Vagina (tissue), 2 donors: ENCODE data around the gene SBK2. TPM values are rescaled to one million over a fixed set of nuclear protein-coding genes. Genes with fewer than 3 reads are reported as not detected.

Experiments
- DNase-seq, 2 donors: peaks; one replicate each; pipeline ENCODE4 v3.0.0-alpha.2; 2017; ENCODE audit errors: extremely low spot score in 2 of 2
- H3K27ac ChIP-seq: fragments of 200-600 bp; sonication (generic); one replicate; pipeline ENCODE4 v1.5.1; 2019
- H3K27me3 ChIP-seq: fragments of 200-600 bp; sonication (generic); one replicate; pipeline ENCODE4 v1.5.1; 2019
- H3K36me3 ChIP-seq, 2 donors: fragments of 200-600 bp; sonication (generic); one replicate each; pipeline ENCODE4 v1.5.1; 2017 to 2019
- H3K4me1 ChIP-seq: fragments of 200-600 bp; sonication (generic); one replicate; pipeline ENCODE4 v1.5.1; 2019
- H3K4me3 ChIP-seq, 2 donors: fragments of 200-600 bp; sonication (generic); 1 replicate in 1 of 2; 2 replicates in 1 of 2; pipeline ENCODE4 v1.5.1; 2016 to 2019
- H3K9me3 ChIP-seq: fragments of 200-600 bp; sonication (generic); one replicate; pipeline ENCODE4 v1.5.1; 2019
- CTCF ChIP-seq, 3 experiments: fragments of 450-650 bp in 2 of 3; fragments of 200-600 bp in 1 of 3; sonication (generic) in 1 of 3; IDR thresholded peaks; one replicate each; pipeline ENCODE4 v1.5.1; 2017 to 2019; ENCODE audit warnings: antibody characterized with exemption in 3 of 3, mild to moderate bottlenecking in 2 of 3, moderate library complexity in 2 of 3
- POLR2A ChIP-seq, 2 donors: fragments of 450-650 bp; IDR thresholded peaks; one replicate each; pipeline ENCODE4 v1.6.1; 2017; ENCODE audit warnings: antibody characterized with exemption in 2 of 2, mild to moderate bottlenecking in 2 of 2, moderate library complexity in 2 of 2
- POLR2AphosphoS5 ChIP-seq, 2 donors: sonication (generic); formaldehyde crosslinking; IDR thresholded peaks; one replicate each; pipeline ENCODE4 v1.9.0; 2017; ENCODE audit warnings: antibody characterized with exemption in 2 of 2, mild to moderate bottlenecking in 2 of 2, low read depth in 1 of 2; ENCODE audit not compliant: insufficient read depth in 1 of 2
- intact Hi-C: fragments of 100-400 bp; cut with DNase I; formaldehyde crosslinking; loops from one replicate; pipeline ENCODE4 v1.15.1; 2023
- total RNA-seq: library from RNA; depleted of rRNA; stranded (reverse); fragments of >200 nt; gene quantifications from one replicate; pipeline ENCODE4 v1.2.3, GENCODE V29; 2016

SBK2 gene
- total RNA-seq, 1 donor from 2014 or later, result not detected

- no peak overlapping the region for H3K27ac ChIP-seq
- no peaks in the 10 kb centered on the region for H3K27me3 ChIP-seq
- no peak for DNase-seq
- intact Hi-C loops, result no loop called here
- H3K9me3 ChIP-seq, result no peaks in the 10 kb centered on the region
- peaks cover 0 to 7% of the 10 kb centered on the region in 2 donors for H3K36me3 ChIP-seq
- no peak for TF ChIP-seq POLR2A (IDR thresholded peaks at IDR 0.05)
- no peak for TF ChIP-seq CTCF (IDR thresholded peaks at IDR 0.05)
- no peak for TF ChIP-seq POLR2AphosphoS5 (IDR thresholded peaks at IDR 0.05; ENCODE audit: insufficient read depth in 1 of 2, low read depth in 1 of 2)
- no peak overlapping the region for H3K4me3 ChIP-seq
- H3K4me1 ChIP-seq, result peaks cover 39% of the 10 kb centered on the region
Observed at GRCh38 chr19:55581823-55582223, 44.9 kb upstream of the SBK2 start.

- no peaks in the 10 kb centered on the region for H3K27me3 ChIP-seq
- intact Hi-C loops, result no loop called here
- H3K4me3 ChIP-seq, result peak overlapping the region; percentile 96
- TF ChIP-seq POLR2A (IDR thresholded peaks at IDR 0.05) (no peak), CTCF (IDR thresholded peaks at IDR 0.05) (no peak), POLR2AphosphoS5 (IDR thresholded peaks at IDR 0.05; ENCODE audit: insufficient read depth in 1 of 2, low read depth in 1 of 2) (no peak)
- DNase-seq, result no peak
- H3K36me3 ChIP-seq, result peaks cover 0 to 7% of the 10 kb centered on the region in 2 donors
- peak overlapping the region; percentile 96 for H3K27ac ChIP-seq
- H3K9me3 ChIP-seq, result no peaks in the 10 kb centered on the region
- H3K4me1 ChIP-seq, result peaks cover 33% of the 10 kb centered on the region
Observed at GRCh38 chr19:55581145-55581822, 44.4 kb upstream of the SBK2 start.

DNA sequence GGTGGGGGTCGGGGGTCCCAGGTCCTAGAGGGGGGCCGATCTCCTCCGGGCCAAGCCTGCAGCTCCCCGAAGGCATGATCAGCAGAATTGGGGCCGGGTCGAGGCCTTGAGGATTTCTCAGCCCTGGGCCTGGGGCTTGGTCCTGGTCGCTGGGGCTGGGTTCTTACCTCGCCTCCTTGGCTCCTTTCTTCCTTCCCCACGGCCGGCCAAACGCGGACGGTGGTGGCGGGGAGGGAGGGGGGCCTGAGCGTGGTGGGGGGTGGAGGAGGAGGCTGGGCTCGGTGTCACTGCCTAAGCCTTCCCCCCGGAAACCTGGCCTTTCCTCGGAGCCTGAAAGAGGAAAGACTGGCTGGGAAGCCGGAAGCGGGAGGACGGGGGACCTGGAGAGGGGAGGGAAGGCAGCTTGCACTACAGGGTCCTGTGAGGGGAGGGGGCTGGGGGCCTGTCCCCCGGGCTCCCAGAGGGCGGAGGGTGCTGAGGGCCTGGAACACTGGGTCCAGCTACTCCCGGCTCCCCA is 43.8 kb upstream of the SBK2 start, which contains the start of gene ZNF579:
Gene ZNF579 (minus strand): TSS at position 221 of the 517 bp plus-strand sequence. CDS start 1,209 bp downstream, outside the sequence.
- intact Hi-C loops, result no loop called here
- TF ChIP-seq POLR2AphosphoS5 (IDR thresholded peaks at IDR 0.05; ENCODE audit: insufficient read depth in 1 of 2, low read depth in 1 of 2), result peak; percentile 15 to 48
- no peak for TF ChIP-seq CTCF (IDR thresholded peaks at IDR 0.05)
- Histone ChIP-seq H3K36me3 (peaks cover 0 to 7% of the 10 kb centered on the region in 2 donors), H3K27ac (peak within 1 kb of the TSS; percentile 96), H3K4me1 (peaks cover 27% of the 10 kb centered on the region), H3K9me3 (no peaks in the 10 kb centered on the region), H3K4me3 (peak within 1 kb of the TSS; percentile 96), H3K27me3 (no peaks in the 10 kb centered on the region)
- no peak for DNase-seq

GRCh38 chr19:55579766-55580621 is 43.1 kb upstream of the SBK2 start:
- Histone ChIP-seq H3K9me3 (no peaks in the 10 kb centered on the region), H3K4me3 (peak overlapping the region; percentile 96), H3K27ac (peak overlapping the region; percentile 96), H3K27me3 (no peaks in the 10 kb centered on the region), H3K36me3 (peaks cover 0 to 7% of the 10 kb centered on the region in 2 donors), H3K4me1 (peaks cover 23% of the 10 kb centered on the region)
- TF ChIP-seq CTCF (IDR thresholded peaks at IDR 0.05), result no peak
- TF ChIP-seq POLR2AphosphoS5 (IDR thresholded peaks at IDR 0.05; ENCODE audit: insufficient read depth in 1 of 2, low read depth in 1 of 2), result no peak
- TF ChIP-seq POLR2A (IDR thresholded peaks at IDR 0.05), result no peak
- intact Hi-C loops, result no loop called here
- no peak for DNase-seq
